GM23338 (cell line): Measurements from ENCODE around the gene PRCD. TPM values are rescaled to one million over a fixed set of nuclear protein-coding genes. Genes with fewer than 3 reads are reported as not detected.

Experiments used
- ATAC-seq: fragments of 200-7000 bp; cut with Tn5 transposase; 3 replicates; pipeline ENCODE4 v1.9.1; 2020
- DNase-seq: peaks from one replicate; pipeline ENCODE4 v3.0.0-alpha.2; 2015; ENCODE audit warnings: low spot score
- H2AFZ ChIP-seq: fragments of 200-600 bp; sonication (generic); 2 replicates; pipeline ENCODE4 v1.8.0; 2016; ENCODE audit warnings: antibody characterized with exemption, mild to moderate bottlenecking, moderate library complexity
- H3F3A ChIP-seq: fragments of 200-600 bp; sonication (generic); replicated peaks from 2 replicates; pipeline ENCODE4 v1.8.0; 2017; ENCODE audit warnings: antibody characterized with exemption, mixed run types, low read depth
- H3K27ac ChIP-seq: fragments of 200-600 bp; sonication (generic); 2 replicates; pipeline ENCODE4 v1.6.1; 2016; ENCODE audit warnings: low read depth
- H3K27me3 ChIP-seq: fragments of 200-600 bp; sonication (generic); 2 replicates; pipeline ENCODE4 v1.8.0; 2016; ENCODE audit warnings: mild to moderate bottlenecking, mixed run types, moderate library complexity; ENCODE audit not compliant: insufficient read depth
- H3K36me3 ChIP-seq: fragments of 200-600 bp; sonication (generic); 2 replicates; pipeline ENCODE4 v1.8.0; 2016; ENCODE audit warnings: mild to moderate bottlenecking; ENCODE audit not compliant: insufficient read depth
- H3K4me1 ChIP-seq: fragments of 200-600 bp; sonication (generic); 2 replicates; pipeline ENCODE4 v1.8.0; 2016; ENCODE audit warnings: mild to moderate bottlenecking, moderate library complexity; ENCODE audit not compliant: insufficient read depth
- H3K4me2 ChIP-seq: fragments of 200-600 bp; sonication (generic); 2 replicates; pipeline ENCODE4 v1.7.1; 2017; ENCODE audit warnings: mixed run types
- H3K4me3 ChIP-seq: fragments of 200-600 bp; sonication (generic); 2 replicates; pipeline ENCODE4 v1.6.1; 2016; ENCODE audit warnings: mixed run types
- H3K79me2 ChIP-seq: fragments of 200-600 bp; sonication (generic); replicated peaks from 2 replicates; pipeline ENCODE4 v1.8.0; 2017; ENCODE audit warnings: mild to moderate bottlenecking; ENCODE audit not compliant: insufficient read depth
- H3K9me2 ChIP-seq: fragments of 200-600 bp; sonication (generic); 2 replicates; pipeline ENCODE4 v1.8.0; 2017; ENCODE audit not compliant: insufficient read depth
- H4K20me1 ChIP-seq: fragments of 200-600 bp; sonication (generic); replicated peaks from 2 replicates; pipeline ENCODE4 v1.8.0; 2017; ENCODE audit warnings: mild to moderate bottlenecking; ENCODE audit not compliant: insufficient read depth
- H3K27ac Mint-ChIP-seq: 2 replicates; pipeline ENCODE4 v1.8.0; 2020; ENCODE audit warnings: inconsistent platforms, mild to moderate bottlenecking, moderate library complexity, mixed read lengths
- H3K27me3 Mint-ChIP-seq: 3 replicates; pipeline ENCODE4 v1.8.0; 2022; ENCODE audit warnings: low read depth, mild to moderate bottlenecking, moderate library complexity, mixed read lengths, inconsistent platforms; ENCODE audit not compliant: insufficient read depth, poor library complexity
- H3K36me3 Mint-ChIP-seq: 3 replicates; pipeline ENCODE4 v1.8.0; 2021; ENCODE audit warnings: low read depth, mild to moderate bottlenecking, inconsistent platforms, moderate library complexity, mixed read lengths
- H3K4me1 Mint-ChIP-seq: 3 replicates; pipeline ENCODE4 v1.8.0; 2020; ENCODE audit warnings: mild to moderate bottlenecking, inconsistent platforms, mixed read lengths
- H3K4me3 Mint-ChIP-seq: 3 replicates; pipeline ENCODE4 v1.8.0; 2021; ENCODE audit warnings: moderate library complexity, mild to moderate bottlenecking, inconsistent platforms, mixed read lengths
- H3K9me3 Mint-ChIP-seq: 3 replicates; pipeline ENCODE4 v1.8.0; 2020; ENCODE audit warnings: moderate library complexity, mild to moderate bottlenecking, inconsistent platforms, mixed read lengths
- CREB1 ChIP-seq: fragments of 250-450 bp; sonication (Bioruptor Pico); IDR thresholded peaks from 2 replicates; pipeline ENCODE4 v1.5.0; 2020; ENCODE audit warnings: low read depth, mild to moderate bottlenecking, moderate library complexity
- EZH2 ChIP-seq: fragments of 200-600 bp; sonication (generic); IDR thresholded peaks from one replicate; pipeline ENCODE4 v1.8.0; 2017; ENCODE audit warnings: antibody characterized with exemption, mild to moderate bottlenecking, low read depth; ENCODE audit not compliant: unreplicated experiment
- JUNB ChIP-seq: IDR thresholded peaks from one replicate; pipeline ENCODE4 v1.6.1; 2016; ENCODE audit warnings: antibody characterized with exemption; ENCODE audit not compliant: unreplicated experiment
- POLR2AphosphoS5 ChIP-seq: IDR thresholded peaks from 2 replicates; pipeline ENCODE4 v1.6.1; 2016; ENCODE audit warnings: antibody characterized with exemption, low read depth
- STAT1 ChIP-seq: IDR thresholded peaks from one replicate; pipeline ENCODE4 v1.6.1; 2016; ENCODE audit warnings: antibody characterized with exemption; ENCODE audit not compliant: unreplicated experiment
- polyA plus RNA-seq: library from polyadenylated mRNA; unstranded; fragments of >200 nt; fragmentation: Nextera tagmentation; extraction: Ambion mirVana; gene quantifications from 2 replicates; pipeline ENCODE4 v1.2.1, GENCODE V29; 2016
- total RNA-seq: library from RNA; depleted of rRNA; stranded (reverse); fragments of >200 nt; shearing (Covaris generic); gene quantifications from 2 replicates; pipeline ENCODE4 v1.2.3, GENCODE V29; 2014
- TF ChIP-seq, protein P1 (sequence below): IDR thresholded peaks from one replicate; pipeline ENCODE4 v1.6.1; 2018; ENCODE audit warnings: antibody characterized with exemption; ENCODE audit not compliant: unreplicated experiment
- TF ChIP-seq, protein P2 (sequence below): IDR thresholded peaks from 2 replicates; pipeline ENCODE4 v1.6.1; 2016; ENCODE audit warnings: antibody characterized with exemption
- TF ChIP-seq, protein P3 (sequence below): fragments of 250-450 bp; sonication (Bioruptor Pico); IDR thresholded peaks from 2 replicates; pipeline ENCODE4 v1.5.0; 2020; ENCODE audit warnings: mild to moderate bottlenecking, moderate library complexity

PRCD gene
- total and polyA plus RNA-seq, 2 experiments from 2014 or later: 0.38 to 1.6 TPM

DNA sequence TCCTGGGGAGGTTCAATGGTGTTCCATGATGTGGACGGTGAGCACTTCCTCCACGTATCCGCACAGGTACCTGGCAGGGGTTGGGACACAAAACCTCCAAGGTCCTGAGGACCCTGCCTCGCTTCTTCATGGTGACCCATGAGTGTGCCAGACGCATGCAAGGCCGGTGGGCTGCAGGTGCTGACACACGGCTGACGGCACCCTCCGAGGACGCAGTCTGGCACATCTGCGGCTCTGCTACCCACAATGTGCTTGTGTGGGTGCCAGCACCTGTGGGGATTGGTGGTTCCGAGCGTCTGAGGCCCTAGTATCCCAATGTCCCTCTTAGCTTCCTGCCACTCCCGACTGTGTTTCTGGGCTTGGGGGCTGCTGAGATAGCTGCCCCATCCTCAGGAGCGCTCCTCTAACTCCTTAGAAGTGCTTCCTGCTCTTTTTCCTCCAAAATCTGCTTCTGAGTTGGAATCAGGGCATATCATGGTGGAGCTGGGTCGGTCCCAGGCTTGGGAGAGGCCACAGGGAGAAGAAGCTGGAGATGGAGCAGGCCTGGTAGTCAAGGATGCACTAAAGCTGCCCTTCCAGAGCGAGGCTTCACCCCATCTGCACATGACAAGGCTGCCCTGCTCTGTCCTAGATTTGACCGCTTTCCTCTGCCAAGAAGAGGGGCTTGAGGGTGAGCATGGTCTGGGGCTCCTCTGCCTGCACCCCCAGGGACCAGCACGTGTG is 3.9 kb upstream of the PRCD start:
- peaks cover 29% of the 10 kb centered on the region for H3K4me1 Mint-ChIP-seq
- H3K4me3 ChIP-seq: no peak overlapping the region
- DNase-seq (no peak), ATAC-seq (no peak)
- no peak overlapping the region for H3K27ac Mint-ChIP-seq
- no peaks in the 10 kb centered on the region for H4K20me1 ChIP-seq
- H3K4me3 Mint-ChIP-seq: peak overlapping the region; percentile 7; the same call in 1 of the 3 replicates
- H3K4me2 ChIP-seq: no peak overlapping the region
- H3F3A ChIP-seq: 0 out of 2 replicates have a peak, but pooled peaks cover 5% of the 10 kb centered on the region
- no peak overlapping the region for H3K27ac ChIP-seq
- no peak overlapping the region for H2AFZ ChIP-seq
- no peaks in the 10 kb centered on the region for H3K36me3 Mint-ChIP-seq
- no peaks in the 10 kb centered on the region; the same call in 2 of the 3 replicates for H3K9me3 Mint-ChIP-seq
- no peaks in the 10 kb centered on the region for H3K36me3 ChIP-seq
- H3K27me3 ChIP-seq: peaks cover 47% of the 10 kb centered on the region
- peaks cover 42% of the 10 kb centered on the region for H3K27me3 Mint-ChIP-seq
- no peaks in the 10 kb centered on the region; the same call in 1 of the 2 replicates for H3K4me1 ChIP-seq
- H3K79me2 ChIP-seq: no peaks in the 10 kb centered on the region
- TF ChIP-seq, protein P1, sequence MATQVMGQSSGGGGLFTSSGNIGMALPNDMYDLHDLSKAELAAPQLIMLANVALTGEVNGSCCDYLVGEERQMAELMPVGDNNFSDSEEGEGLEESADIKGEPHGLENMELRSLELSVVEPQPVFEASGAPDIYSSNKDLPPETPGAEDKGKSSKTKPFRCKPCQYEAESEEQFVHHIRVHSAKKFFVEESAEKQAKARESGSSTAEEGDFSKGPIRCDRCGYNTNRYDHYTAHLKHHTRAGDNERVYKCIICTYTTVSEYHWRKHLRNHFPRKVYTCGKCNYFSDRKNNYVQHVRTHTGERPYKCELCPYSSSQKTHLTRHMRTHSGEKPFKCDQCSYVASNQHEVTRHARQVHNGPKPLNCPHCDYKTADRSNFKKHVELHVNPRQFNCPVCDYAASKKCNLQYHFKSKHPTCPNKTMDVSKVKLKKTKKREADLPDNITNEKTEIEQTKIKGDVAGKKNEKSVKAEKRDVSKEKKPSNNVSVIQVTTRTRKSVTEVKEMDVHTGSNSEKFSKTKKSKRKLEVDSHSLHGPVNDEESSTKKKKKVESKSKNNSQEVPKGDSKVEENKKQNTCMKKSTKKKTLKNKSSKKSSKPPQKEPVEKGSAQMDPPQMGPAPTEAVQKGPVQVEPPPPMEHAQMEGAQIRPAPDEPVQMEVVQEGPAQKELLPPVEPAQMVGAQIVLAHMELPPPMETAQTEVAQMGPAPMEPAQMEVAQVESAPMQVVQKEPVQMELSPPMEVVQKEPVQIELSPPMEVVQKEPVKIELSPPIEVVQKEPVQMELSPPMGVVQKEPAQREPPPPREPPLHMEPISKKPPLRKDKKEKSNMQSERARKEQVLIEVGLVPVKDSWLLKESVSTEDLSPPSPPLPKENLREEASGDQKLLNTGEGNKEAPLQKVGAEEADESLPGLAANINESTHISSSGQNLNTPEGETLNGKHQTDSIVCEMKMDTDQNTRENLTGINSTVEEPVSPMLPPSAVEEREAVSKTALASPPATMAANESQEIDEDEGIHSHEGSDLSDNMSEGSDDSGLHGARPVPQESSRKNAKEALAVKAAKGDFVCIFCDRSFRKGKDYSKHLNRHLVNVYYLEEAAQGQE: no peak
- TF ChIP-seq, protein P2, sequence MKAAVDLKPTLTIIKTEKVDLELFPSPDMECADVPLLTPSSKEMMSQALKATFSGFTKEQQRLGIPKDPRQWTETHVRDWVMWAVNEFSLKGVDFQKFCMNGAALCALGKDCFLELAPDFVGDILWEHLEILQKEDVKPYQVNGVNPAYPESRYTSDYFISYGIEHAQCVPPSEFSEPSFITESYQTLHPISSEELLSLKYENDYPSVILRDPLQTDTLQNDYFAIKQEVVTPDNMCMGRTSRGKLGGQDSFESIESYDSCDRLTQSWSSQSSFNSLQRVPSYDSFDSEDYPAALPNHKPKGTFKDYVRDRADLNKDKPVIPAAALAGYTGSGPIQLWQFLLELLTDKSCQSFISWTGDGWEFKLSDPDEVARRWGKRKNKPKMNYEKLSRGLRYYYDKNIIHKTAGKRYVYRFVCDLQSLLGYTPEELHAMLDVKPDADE: no peak
- no peak for TF ChIP-seq POLR2AphosphoS5
- TF ChIP-seq CREB1 (CRISPR knock-in tag): no peak
- H3K9me2 ChIP-seq: no peaks in the 10 kb centered on the region

DNA sequence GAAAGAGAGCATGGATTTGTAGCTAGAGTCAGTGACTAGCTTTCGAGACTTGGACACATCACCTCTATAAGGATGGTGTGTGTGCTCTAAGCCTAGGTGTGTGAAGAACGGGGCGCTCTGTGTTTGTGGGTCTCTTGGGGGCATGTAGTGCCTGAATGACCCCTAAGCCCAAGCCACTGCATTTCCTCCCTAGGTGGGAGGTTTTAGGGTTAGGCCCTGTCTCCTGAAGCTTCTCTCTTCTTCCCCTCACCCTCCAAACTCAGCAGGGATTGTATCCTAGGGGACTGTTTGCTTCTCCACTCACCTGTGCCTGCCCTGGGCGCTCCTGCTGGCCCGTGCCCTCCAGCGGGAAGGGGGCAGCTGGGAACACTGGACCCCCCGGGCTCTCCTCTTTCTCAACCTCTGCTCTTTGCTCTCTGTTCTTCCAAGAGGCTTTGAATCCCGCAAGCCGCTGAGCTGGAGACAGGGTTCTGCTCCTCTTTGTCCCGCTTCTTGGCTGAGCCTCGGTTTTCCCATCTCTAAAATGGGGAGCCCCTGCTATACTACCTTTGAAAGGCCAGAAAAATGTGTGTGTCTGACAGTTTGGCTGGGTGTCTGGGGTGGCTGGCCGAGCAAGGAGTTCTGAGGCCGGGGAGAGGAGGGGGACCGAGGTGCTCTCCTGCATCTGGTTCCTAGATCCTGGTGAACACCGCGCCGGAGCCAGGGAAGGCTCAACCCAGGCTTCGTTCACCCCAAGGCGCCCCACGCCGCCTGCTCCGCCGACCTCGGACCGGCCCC is 3.1 kb upstream of the PRCD start:
- Histone ChIP-seq H3K27me3 (peaks cover 47% of the 10 kb centered on the region), H2AFZ (no peak overlapping the region; the same call in 1 of the 2 replicates), H3K4me1 (peaks cover 7% of the 10 kb centered on the region), H3K4me3 (peak overlapping the region; percentile 69), H3K9me2 (no peaks in the 10 kb centered on the region), H4K20me1 (no peaks in the 10 kb centered on the region), H3K4me2 (peak overlapping the region; percentile 90), H3F3A (0 out of 2 replicates have a peak, but pooled peaks cover 5% of the 10 kb centered on the region), H3K27ac (no peak overlapping the region), H3K79me2 (no peaks in the 10 kb centered on the region), H3K36me3 (no peaks in the 10 kb centered on the region)
- Mint-ChIP-seq H3K27ac (no peak overlapping the region), H3K27me3 (peaks cover 42% of the 10 kb centered on the region), H3K9me3 (no peaks in the 10 kb centered on the region; the same call in 2 of the 3 replicates), H3K4me1 (peaks cover 33% of the 10 kb centered on the region), H3K4me3 (peak overlapping the region; percentile 56), H3K36me3 (no peaks in the 10 kb centered on the region)
- ATAC-seq (peak; percentile 1), DNase-seq (peak; percentile 32)
- TF ChIP-seq STAT1 (no peak), JUNB (no peak), EZH2 (peak; percentile 66)
- TF ChIP-seq, protein P3, sequence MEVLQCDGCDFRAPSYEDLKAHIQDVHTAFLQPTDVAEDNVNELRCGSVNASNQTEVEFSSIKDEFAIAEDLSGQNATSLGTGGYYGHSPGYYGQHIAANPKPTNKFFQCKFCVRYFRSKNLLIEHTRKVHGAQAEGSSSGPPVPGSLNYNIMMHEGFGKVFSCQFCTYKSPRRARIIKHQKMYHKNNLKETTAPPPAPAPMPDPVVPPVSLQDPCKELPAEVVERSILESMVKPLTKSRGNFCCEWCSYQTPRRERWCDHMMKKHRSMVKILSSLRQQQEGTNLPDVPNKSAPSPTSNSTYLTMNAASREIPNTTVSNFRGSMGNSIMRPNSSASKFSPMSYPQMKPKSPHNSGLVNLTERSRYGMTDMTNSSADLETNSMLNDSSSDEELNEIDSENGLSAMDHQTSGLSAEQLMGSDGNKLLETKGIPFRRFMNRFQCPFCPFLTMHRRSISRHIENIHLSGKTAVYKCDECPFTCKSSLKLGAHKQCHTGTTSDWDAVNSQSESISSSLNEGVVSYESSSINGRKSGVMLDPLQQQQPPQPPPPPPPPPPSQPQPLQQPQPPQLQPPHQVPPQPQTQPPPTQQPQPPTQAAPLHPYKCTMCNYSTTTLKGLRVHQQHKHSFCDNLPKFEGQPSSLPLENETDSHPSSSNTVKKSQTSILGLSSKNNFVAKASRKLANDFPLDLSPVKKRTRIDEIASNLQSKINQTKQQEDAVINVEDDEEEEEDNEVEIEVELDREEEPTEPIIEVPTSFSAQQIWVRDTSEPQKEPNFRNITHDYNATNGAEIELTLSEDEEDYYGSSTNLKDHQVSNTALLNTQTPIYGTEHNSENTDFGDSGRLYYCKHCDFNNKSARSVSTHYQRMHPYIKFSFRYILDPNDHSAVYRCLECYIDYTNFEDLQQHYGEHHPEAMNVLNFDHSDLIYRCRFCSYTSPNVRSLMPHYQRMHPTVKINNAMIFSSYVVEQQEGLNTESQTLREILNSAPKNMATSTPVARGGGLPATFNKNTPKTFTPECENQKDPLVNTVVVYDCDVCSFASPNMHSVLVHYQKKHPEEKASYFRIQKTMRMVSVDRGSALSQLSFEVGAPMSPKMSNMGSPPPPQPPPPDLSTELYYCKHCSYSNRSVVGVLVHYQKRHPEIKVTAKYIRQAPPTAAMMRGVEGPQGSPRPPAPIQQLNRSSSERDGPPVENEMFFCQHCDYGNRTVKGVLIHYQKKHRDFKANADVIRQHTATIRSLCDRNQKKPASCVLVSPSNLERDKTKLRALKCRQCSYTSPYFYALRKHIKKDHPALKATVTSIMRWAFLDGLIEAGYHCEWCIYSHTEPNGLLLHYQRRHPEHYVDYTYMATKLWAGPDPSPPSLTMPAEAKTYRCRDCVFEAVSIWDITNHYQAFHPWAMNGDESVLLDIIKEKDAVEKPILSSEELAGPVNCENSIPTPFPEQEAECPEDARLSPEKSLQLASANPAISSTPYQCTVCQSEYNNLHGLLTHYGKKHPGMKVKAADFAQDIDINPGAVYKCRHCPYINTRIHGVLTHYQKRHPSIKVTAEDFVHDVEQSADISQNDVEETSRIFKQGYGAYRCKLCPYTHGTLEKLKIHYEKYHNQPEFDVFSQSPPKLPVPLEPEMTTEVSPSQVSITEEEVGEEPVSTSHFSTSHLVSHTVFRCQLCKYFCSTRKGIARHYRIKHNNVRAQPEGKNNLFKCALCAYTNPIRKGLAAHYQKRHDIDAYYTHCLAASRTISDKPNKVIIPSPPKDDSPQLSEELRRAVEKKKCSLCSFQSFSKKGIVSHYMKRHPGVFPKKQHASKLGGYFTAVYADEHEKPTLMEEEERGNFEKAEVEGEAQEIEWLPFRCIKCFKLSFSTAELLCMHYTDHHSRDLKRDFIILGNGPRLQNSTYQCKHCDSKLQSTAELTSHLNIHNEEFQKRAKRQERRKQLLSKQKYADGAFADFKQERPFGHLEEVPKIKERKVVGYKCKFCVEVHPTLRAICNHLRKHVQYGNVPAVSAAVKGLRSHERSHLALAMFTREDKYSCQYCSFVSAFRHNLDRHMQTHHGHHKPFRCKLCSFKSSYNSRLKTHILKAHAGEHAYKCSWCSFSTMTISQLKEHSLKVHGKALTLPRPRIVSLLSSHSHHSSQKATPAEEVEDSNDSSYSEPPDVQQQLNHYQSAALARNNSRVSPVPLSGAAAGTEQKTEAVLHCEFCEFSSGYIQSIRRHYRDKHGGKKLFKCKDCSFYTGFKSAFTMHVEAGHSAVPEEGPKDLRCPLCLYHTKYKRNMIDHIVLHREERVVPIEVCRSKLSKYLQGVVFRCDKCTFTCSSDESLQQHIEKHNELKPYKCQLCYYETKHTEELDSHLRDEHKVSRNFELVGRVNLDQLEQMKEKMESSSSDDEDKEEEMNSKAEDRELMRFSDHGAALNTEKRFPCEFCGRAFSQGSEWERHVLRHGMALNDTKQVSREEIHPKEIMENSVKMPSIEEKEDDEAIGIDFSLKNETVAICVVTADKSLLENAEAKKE: no peak
